NT2/D1 (cell line): Measurements from ENCODE around the gene ACBD6.
A peak's percentile ranks its signal among the peaks of the same experiment; 100 is the strongest.
"Not testable (repeated sequence)": the region's sequence is repeated elsewhere in the genome, so short reads cannot be mapped to it uniquely, and the experiment has no call there.

ENCODE experiments used
- DNase-seq: peaks from one replicate; pipeline ENCODE4 v3.0.0-alpha.2; 2011; ENCODE audit warnings: low read depth, low spot score
- H3K27me3 ChIP-seq: 2 replicates; pipeline ENCODE4 v1.6.0; 2011; ENCODE audit warnings: mild to moderate bottlenecking; ENCODE audit not compliant: insufficient read length, insufficient read depth
- H3K36me3 ChIP-seq: 2 replicates; pipeline ENCODE4 v1.6.1; 2011; ENCODE audit warnings: mild to moderate bottlenecking, low read length, mixed read lengths; ENCODE audit not compliant: insufficient read depth, insufficient read length
- H3K4me1 ChIP-seq: 2 replicates; pipeline ENCODE4 v1.5.1; 2011; ENCODE audit not compliant: insufficient read depth, insufficient read length
- H3K4me3 ChIP-seq: 2 replicates; pipeline ENCODE4 v1.5.1; 2011; ENCODE audit warnings: low read depth; ENCODE audit not compliant: insufficient read length
- H3K9ac ChIP-seq: 2 replicates; pipeline ENCODE4 v1.6.0; 2011; ENCODE audit warnings: low read depth; ENCODE audit not compliant: insufficient read length
- H3K9me3 ChIP-seq: 2 replicates; pipeline ENCODE4 v1.5.1; 2011; ENCODE audit warnings: mild to moderate bottlenecking, low read length; ENCODE audit not compliant: insufficient read depth
- SUZ12 ChIP-seq: IDR thresholded peaks from 2 replicates; pipeline ENCODE4 v1.6.1; 2011; ENCODE audit not compliant: insufficient read length, insufficient read depth; ENCODE audit errors: extremely low read depth
- YY1 ChIP-seq: IDR thresholded peaks from 2 replicates; pipeline ENCODE4 v1.6.1; 2011; ENCODE audit not compliant: insufficient read length, insufficient read depth
- ZNF274 ChIP-seq: IDR thresholded peaks from 2 replicates; pipeline ENCODE4 v1.6.1; 2011; ENCODE audit warnings: mild to moderate bottlenecking, low read depth, low read length

The ACBD6 gene

DNA sequence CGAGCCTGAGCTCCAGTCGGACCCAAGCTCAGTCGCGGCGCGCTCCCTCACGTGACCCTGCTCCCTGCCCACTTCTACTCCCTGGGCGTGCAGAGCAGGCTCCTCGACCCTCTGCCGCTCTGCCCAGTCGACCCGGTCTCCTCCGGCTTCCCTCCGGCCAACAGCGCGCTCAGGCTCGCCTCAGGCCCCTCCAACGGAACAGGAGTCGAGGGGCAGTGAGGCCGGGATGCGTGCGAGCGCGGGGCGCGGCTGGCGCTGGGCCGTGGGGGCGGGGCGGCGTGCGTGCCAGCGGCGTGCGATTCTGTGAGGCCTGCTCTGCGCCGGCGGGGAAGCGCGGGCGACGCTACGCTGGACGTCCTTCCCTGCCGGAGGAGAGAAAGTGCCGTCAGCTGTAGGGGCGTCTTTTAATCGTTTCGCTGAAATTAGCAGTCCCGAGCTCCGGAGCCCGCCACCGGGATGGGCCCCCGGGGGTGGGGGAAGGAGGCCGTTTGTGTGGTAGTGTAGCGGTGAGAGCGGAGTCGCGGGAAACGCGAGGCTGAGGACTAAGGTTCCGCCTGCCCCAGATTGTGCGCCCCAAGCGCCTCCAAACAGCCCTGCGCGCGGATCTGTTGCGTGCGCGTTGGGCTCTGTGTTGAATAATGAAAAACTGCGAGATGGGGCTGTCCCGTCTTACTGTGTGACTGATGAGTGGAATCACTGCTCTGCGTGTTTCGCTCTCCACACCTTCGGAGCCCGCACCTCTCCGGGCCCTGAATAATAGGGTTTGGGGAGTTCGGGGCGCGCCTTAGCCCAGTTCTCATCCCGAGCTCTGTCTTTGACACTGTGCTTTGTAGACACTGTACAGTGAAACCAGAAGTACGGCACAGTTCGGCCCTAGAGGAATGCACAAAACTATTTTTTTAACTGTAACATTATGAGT is at the start of gene ACBD6:
TSS of gene ACBD6 (minus strand) at position 217 of the 919 bp plus-strand sequence. CDS start 311 bp downstream, outside the sequence.
- Histone ChIP-seq H3K9me3 (peaks cover 9% of the 10 kb centered on the region), H3K4me3 (peak within 1 kb of the TSS; percentile 98), H3K27me3 (peaks cover 6% of the 10 kb centered on the region), H3K36me3 (peaks cover 33% of the 10 kb centered on the region), H3K4me1 (no peaks in the 10 kb centered on the region), H3K9ac (peak within 1 kb of the TSS; percentile 99)
- DNase-seq: peak; percentile 78
- TF ChIP-seq YY1: no peak
- no peak for TF ChIP-seq SUZ12
- TF ChIP-seq ZNF274: no peak

DNA sequence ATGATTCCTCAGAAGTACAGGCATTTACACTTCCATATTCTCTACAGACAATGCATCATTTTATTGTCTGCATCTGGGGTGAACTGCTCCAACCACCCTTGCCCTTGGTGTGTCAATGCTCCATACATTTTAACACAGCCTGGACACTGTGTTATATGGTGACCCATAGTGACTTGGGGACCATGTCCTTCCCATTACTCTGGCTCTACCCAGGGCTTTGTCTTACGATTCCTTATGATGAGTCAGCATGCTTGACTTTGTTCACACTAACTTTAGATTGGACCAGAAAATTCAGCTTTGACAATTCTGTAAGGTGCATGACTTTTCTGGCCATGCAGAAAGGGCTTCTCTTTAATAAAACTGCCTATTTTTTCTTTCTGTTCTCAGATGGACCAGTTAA is 49.6 kb upstream of the ACBD6 start:
- Histone ChIP-seq H3K9me3 (no peaks in the 10 kb centered on the region), H3K9ac (no peak overlapping the region), H3K36me3 (no peaks in the 10 kb centered on the region), H3K27me3 (no peaks in the 10 kb centered on the region), H3K4me3 (no peak overlapping the region), H3K4me1 (peaks cover 2% of the 10 kb centered on the region)
- DNase-seq: no peak
- TF ChIP-seq YY1 (no peak), SUZ12 (no peak), ZNF274 (no peak)

- H3K27me3 ChIP-seq: no peaks in the 10 kb centered on the region
- H3K9ac ChIP-seq: no peak overlapping the region
- no peak for DNase-seq
- H3K4me1 ChIP-seq: peaks cover 2% of the 10 kb centered on the region
- no peaks in the 10 kb centered on the region for H3K9me3 ChIP-seq
- no peaks in the 10 kb centered on the region for H3K36me3 ChIP-seq
- TF ChIP-seq SUZ12 (no peak), YY1 (no peak)
- H3K4me3 ChIP-seq: no peak overlapping the region
Observed at GRCh38 chr1:180550241-180550640, 47.9 kb upstream of the ACBD6 start.

DNA sequence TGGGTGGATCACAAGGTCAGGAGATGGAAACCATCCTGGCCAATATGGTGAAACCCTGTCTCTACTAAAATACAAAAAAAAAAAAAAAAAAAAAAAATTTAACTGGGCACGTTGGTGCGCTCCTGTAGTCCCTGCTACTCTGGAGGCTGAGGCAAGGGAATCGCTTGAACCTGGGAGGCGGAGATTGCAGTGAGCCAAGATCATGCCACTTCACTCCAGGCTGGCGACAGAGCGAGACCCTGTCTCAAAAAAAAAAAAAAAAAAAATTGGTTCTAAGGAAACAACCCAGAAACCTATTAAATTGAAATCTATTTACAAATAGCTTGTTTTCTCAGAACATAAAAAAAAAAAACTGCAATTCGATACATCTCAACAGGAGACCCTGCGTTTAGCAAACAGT is 47.4 kb upstream of the ACBD6 start:
- DNase-seq, H3K9ac ChIP-seq, H3K4me1 ChIP-seq: not testable (repeated sequence)

DNA sequence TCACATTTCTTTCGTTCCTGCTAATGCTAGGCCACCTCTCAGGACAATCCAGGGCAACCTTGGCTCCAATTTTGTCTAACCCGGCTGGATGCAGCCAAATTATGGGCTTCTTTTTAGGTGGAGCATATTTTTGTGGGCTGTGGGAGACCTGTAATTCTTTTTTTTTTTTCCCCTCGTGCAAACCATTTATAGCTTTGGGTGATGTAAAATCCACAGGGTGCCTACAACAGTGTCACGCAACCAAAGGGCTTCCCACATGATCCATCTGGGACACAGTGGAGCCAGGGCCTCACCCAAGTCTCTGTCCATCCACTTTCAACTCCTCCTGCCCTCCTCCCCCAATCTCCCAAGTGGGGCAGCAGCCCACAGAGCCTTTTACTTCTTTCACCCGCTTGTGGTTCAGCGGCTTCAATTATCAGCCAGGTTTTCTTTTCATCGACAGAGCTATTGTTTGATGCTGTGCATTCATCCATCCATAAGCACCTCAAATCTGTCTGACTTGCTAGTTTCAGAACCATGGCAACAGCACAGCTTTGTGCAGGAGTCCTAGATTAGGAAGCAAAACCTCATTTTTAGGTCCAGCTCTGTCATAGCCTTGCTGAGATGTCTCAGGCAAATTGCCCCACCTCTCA is 46.4 kb upstream of the ACBD6 start:
- no peak for DNase-seq

More for the DNA sequence above, 47.4 kb upstream of the ACBD6 start:
- H3K27me3 ChIP-seq, H3K4me3 ChIP-seq, H3K9me3 ChIP-seq, H3K36me3 ChIP-seq: not testable (repeated sequence)

GRCh38 chr1:180545991-180546390 is 43.6 kb upstream of the ACBD6 start:
- no peak overlapping the region for H3K4me3 ChIP-seq
- TF ChIP-seq YY1: no peak
- no peak for TF ChIP-seq SUZ12
- no peak for TF ChIP-seq ZNF274
- H3K9me3 ChIP-seq: no peaks in the 10 kb centered on the region
- no peak for DNase-seq
- no peaks in the 10 kb centered on the region for H3K36me3 ChIP-seq
- no peaks in the 10 kb centered on the region for H3K27me3 ChIP-seq
- no peak overlapping the region for H3K9ac ChIP-seq
- H3K4me1 ChIP-seq: peaks cover 2% of the 10 kb centered on the region

More for the DNA sequence above, 46.4 kb upstream of the ACBD6 start:
- no peak overlapping the region for H3K9ac ChIP-seq
- no peaks in the 10 kb centered on the region for H3K36me3 ChIP-seq
- H3K4me3 ChIP-seq: no peak overlapping the region
- no peaks in the 10 kb centered on the region for H3K27me3 ChIP-seq
- H3K9me3 ChIP-seq: no peaks in the 10 kb centered on the region
- H3K4me1 ChIP-seq: peaks cover 2% of the 10 kb centered on the region
- no peak for TF ChIP-seq ZNF274
- no peak for TF ChIP-seq SUZ12
- TF ChIP-seq YY1: no peak

- Histone ChIP-seq H3K27me3 (no peaks in the 10 kb centered on the region), H3K4me1 (no peaks in the 10 kb centered on the region), H3K36me3 (no peaks in the 10 kb centered on the region), H3K4me3 (no peak overlapping the region), H3K9ac (no peak overlapping the region), H3K9me3 (no peaks in the 10 kb centered on the region)
- TF ChIP-seq SUZ12: no peak
- TF ChIP-seq YY1: no peak
- no peak for TF ChIP-seq ZNF274
- no peak for DNase-seq
Observed at GRCh38 chr1:180544050-180544449, 41.7 kb upstream of the ACBD6 start.
